ENCODE data around the gene AQP12B.

DNA sequence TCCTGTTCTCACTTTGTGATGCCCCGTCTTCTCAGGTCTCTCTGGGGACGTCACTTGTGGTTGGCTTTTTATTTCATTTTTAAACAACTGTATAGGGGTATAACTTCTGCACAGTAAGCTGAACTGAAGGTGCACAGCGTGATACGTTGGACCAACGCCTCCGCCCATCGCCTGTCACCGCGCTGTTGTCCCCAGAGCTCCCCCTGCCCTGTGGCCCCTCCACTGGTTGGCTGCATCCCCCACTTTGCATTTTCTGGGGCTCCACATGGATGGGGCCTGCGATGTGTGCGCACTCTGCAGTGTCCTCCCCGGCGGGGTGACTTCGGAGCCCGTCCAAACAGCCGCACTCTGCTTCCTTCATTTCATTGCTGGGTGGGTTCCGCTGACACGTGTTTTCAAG lies 43.1 kb downstream of the AQP12B start:
- TF ChIP-seq, protein P1, sequence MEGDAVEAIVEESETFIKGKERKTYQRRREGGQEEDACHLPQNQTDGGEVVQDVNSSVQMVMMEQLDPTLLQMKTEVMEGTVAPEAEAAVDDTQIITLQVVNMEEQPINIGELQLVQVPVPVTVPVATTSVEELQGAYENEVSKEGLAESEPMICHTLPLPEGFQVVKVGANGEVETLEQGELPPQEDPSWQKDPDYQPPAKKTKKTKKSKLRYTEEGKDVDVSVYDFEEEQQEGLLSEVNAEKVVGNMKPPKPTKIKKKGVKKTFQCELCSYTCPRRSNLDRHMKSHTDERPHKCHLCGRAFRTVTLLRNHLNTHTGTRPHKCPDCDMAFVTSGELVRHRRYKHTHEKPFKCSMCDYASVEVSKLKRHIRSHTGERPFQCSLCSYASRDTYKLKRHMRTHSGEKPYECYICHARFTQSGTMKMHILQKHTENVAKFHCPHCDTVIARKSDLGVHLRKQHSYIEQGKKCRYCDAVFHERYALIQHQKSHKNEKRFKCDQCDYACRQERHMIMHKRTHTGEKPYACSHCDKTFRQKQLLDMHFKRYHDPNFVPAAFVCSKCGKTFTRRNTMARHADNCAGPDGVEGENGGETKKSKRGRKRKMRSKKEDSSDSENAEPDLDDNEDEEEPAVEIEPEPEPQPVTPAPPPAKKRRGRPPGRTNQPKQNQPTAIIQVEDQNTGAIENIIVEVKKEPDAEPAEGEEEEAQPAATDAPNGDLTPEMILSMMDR (IDR thresholded peaks at IDR 0.05): no peak
- TF ChIP-seq POLR2AphosphoS5 (IDR thresholded peaks at IDR 0.05) (no peak), POLR2A (IDR thresholded peaks at IDR 0.05) (no peak), EP300 (IDR thresholded peaks at IDR 0.05) (no peak)
